SK-MEL-5 (cell line): ENCODE results near the gene ZNF827. TPM values are rescaled to one million over a fixed set of nuclear protein-coding genes. Genes with fewer than 3 reads are reported as not detected.

ENCODE experiments used
- DNase-seq: peaks from one replicate; pipeline ENCODE4 v3.0.0-alpha.2; 2016; ENCODE audit warnings: low read depth, low spot score
- in situ Hi-C: cut with HindIII; loops from 2 replicates; pipeline ENCODE4 v1.10.0; 2016; ENCODE audit warnings: low sequenced_read_pairs, high pct_unique_total_duplicates, low pct_unique_long_range_greater_than_20kb
- small RNA-seq, 2 experiments: library from RNA; depleted of rRNA; stranded (forward); fragments of <200 nt; gene quantifications; one replicate each; pipeline ENCODE3, GENCODE V24; 2014
- total RNA-seq: library from RNA; depleted of rRNA; stranded (reverse); fragments of >200 nt; shearing (Covaris generic); gene quantifications from 2 replicates; pipeline ENCODE4 v1.2.3, GENCODE V29; 2014; rRNA removed

The ZNF827 gene
- total RNA-seq, 1 experiment from 2014 or later: 5.8 TPM

- in situ Hi-C loops: no loop called here
- no peak for DNase-seq
These were observed 206.4 kb downstream of the ZNF827 start for GRCh38 chr4:145732001-145732815.

- no peak for DNase-seq
- in situ Hi-C loops: no loop called here
These were observed 207.6 kb downstream of the ZNF827 start for GRCh38 chr4:145731028-145731427.

GRCh38 chr4:145730026-145730425 lies 208.6 kb downstream of the ZNF827 start:
- DNase-seq: no peak
- in situ Hi-C loops: no loop called here

- no peak for DNase-seq
- in situ Hi-C loops: no loop called here
These were observed 215.3 kb downstream of the ZNF827 start for GRCh38 chr4:145723336-145723735.

GRCh38 chr4:145722561-145722960 lies 216.1 kb downstream of the ZNF827 start:
- peak; percentile 26 for DNase-seq
- in situ Hi-C loops: no loop called here

GRCh38 chr4:145720656-145721055 lies 218.0 kb downstream of the ZNF827 start:
- in situ Hi-C loops: no loop called here
- no peak for DNase-seq

- in situ Hi-C loops: no loop called here
These were observed 218.6 kb downstream of the ZNF827 start for GRCh38 chr4:145719752-145720624.

GRCh38 chr4:145716661-145717200 lies 221.9 kb downstream of the ZNF827 start:
- no peak for DNase-seq
- in situ Hi-C loops: no loop called here

More at GRCh38 chr4:145719752-145720624, 218.6 kb downstream of the ZNF827 start:
- no peak for DNase-seq

GRCh38 chr4:145716200-145716599 lies 222.4 kb downstream of the ZNF827 start:
- in situ Hi-C loops: no loop called here
- no peak for DNase-seq

GRCh38 chr4:145709843-145710242 lies 228.8 kb downstream of the ZNF827 start:
- no peak for DNase-seq
- in situ Hi-C loops: no loop called here

- in situ Hi-C loops: no loop called here
- no peak for DNase-seq
These were observed 229.3 kb downstream of the ZNF827 start for GRCh38 chr4:145709336-145709735.

Small RNAs within 50 kb of the gene (small RNA-seq; reads per million reads assigned to genes)
- 0 reads per million in 2 experiments for gene RF00019

Other genes starting within 250 kb of the ZNF827 start
- 28.0 and 28.3 TPM in 2 replicates for gene LSM6, start 236.9 kb upstream of the ZNF827 start, total RNA-seq